CD1c-positive myeloid dendritic cell (primary cell): Measurements from ENCODE around the gene CYP27C1.
"Not testable (repeated sequence)": the region's sequence is repeated elsewhere in the genome, so short reads cannot be mapped to it uniquely, and the experiment has no call there.

Source experiments
- DNase-seq: peaks from one replicate; pipeline ENCODE4 v3.0.0-alpha.2; 2016; ENCODE audit errors: extremely low spot score

Gene CYP27C1

DNA sequence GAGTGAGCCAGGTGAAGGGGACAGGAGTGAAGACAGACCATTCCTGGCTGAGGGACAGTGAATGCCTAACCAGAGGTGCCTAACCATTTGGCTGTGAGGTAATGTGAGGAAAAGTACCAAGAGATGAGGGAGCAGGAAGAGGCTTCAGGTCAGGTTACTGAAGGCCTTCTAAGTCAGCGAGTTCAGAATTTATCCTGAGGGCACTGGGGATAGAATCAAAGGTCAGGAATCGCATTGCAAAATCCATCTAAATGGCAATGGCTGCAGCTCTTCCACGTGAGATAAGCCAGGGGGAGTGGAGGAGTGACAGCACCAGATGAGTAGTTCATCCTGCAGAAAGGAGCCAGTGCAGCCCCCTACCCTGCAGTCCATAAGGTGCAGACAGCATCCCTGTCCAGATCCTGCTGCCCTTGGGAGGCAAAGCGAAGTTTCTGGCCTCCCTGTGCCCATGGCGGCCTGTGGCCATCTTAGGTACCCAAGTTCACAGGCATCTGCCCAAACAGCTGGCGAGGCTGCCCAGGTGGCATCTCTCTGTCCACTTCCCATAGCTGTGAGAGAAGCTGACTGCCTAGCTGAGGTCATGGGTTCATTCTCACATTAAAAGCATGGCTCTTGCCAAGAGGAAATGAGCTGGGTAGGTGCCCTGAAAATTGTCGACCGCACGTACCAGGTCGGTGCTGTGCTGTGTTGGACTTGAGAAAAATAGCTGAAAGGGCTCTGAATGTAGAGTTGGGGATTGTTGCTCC, 49.5 kb downstream of the CYP27C1 start:
- DNase-seq = no peak

DNA sequence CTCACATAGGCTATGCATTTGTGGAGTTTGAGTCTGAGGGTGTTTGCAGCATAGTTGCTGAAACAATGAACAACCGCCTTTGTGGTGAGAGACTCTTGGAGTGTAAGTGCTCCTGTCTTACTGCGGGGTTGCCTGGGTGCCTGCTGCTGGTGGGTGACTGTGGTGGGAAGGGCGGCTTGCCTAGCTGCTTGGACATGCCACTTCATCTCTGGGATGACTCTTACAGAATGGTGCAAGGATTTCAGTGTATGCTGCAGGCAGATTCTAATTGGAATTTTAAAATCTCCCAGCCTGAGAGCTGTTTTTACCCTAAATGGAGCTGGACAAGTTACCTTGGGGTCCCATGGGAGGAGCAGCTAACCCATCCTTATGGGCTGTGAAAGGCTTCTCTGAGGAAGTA, 50.1 kb downstream of the CYP27C1 start:
- DNase-seq = no peak

DNA sequence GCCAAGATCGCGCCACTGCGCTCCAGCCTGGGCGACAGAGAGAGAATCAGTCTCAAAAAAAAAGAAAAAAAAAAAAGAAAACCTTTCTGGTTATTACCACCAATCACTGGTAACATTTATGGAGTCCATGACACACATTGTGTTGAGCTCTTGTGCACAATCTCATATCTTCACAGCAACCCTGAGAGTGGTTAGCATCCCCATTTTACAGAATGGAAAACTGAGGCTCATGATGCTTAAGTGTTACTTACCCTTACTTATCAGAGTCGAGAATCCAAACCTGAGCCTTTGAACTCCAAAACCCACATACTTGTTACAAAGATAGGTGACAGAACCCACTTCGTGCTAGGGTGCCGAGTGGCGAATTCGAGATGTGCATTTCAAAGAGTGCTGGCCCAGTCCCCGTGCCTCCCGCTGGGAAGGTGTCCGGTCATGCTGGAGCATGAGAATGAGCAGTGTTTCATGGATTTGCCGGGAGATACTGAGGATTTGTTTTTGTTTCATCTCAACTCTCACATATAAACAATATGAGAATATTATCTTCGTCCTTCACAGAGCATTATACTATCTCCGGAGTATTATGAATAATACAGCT, 50.9 kb downstream of the CYP27C1 start:
- DNase-seq = no peak

DNA sequence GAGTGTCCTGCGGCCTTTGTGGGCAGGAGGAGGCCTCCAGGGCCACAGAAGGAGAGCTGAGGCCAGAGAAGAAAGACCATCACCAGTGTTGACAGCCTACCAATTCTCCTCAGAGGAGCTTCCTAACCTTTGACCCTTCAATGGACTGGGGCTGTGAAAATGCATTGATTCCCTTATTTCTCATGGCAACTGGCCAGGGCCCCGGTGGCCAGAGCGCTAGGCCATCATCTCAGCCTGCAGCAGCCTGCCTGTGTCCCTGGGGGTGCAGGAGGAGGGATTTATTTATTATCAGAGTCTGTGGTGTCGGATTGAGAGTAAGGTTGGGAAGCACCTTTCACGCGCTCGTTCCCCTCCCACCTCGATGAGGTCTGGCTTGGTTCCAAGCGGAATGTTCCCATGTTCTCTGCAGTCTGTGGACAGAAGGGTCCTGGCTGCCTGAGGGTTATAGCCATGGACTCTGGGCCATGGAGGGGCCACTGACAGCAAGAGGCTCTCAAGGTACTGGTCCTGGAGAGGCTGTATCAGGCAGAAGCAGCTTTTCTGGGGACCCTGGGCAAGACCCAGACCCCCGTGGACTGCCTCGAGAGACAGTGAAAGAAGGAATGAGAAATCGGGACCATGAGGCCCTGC, 53.8 kb downstream of the CYP27C1 start:
- no peak for DNase-seq

DNA sequence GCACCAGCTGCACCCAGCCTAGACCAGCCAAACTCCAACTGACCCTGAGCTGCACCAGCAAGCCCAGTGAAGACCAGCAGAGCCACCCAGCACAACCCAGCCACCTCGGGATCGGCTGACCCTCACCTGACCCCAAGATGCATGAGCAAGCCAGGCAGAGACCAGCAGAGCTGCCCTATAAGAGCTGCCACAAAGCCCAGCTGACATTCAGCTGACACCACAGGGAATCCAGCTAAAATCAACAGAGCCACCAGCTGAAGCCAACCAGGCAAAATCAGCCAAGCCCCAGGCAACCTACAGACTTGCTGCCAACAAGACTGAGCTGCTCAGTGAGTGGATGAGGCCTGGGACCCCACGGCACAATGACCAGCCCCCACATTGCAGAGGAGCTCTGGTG, 54.6 kb downstream of the CYP27C1 start:
- DNase-seq = no peak

DNA sequence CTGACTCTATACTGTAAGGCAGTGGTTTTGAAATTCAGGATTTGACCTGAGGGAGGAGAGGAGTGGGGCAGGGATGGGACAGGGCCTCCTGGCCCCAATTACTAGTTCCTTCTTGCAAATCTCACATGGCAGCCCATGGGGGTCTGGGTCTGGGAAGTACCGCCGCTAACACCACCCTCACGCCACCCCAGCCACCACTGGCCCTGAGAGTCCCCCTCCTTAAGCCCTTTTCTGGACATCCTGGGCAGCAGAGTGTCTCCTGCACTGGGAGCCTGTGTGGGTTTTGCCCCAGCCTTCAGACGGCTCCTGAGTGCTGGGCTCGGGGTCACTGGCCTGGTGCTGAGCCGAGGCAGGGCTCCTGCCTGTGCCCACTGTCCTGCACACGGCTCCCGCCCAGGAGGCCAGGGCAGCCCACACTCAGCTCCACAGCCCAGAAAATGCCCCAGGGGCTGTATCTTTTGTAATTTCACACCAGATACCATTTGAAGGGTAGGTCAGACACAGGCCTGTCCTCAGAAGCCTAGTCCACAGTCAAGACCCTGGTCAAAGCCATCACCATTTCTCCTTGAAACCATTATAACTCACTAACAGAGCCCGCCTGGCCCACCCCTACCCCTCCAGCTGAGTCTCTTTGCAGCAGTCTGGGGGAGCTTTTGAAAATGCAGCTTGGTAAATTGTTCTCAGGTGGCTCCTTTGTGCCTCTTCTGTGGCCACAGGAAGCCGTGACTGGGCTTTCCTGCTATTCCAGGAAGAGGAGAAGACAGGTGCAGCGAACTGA, 55.1 kb downstream of the CYP27C1 start:
- DNase-seq = no peak

DNA sequence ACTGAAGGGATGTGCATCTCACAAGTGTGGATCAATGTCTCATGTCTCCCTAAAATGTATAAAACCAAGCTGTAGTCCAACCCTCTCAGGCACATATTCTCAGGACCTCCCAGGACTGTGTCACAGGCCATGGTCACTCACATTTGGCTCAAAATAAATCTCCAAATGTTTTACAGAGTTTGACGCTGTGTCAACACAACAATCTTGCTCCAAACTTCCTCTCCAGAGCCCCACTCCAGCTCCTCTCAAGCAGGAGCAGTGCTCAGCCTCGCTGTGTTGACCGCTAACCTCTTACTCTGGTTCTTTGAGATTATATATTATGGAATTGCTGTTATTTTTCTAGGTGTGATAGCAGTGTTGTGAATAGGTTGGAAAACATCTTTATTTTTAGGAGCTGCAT, 56.2 kb downstream of the CYP27C1 start:
- DNase-seq = no peak

DNA sequence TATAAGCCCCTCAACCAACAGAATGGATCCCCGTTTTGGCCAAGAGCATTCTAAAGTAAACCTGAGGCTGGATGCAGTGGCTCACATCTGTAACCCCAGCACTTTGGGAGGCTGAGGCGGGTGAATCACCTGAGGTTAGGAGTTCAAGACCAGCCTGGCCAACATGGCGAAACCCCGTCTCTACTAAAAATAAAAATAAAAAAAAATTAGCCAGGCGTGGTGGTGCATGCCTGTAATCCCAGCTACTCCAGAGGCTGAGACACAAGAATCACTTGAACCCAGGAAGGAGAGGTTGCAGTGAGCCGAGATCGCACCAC, 57.1 kb downstream of the CYP27C1 start:
- DNase-seq = not testable (repeated sequence)

DNA sequence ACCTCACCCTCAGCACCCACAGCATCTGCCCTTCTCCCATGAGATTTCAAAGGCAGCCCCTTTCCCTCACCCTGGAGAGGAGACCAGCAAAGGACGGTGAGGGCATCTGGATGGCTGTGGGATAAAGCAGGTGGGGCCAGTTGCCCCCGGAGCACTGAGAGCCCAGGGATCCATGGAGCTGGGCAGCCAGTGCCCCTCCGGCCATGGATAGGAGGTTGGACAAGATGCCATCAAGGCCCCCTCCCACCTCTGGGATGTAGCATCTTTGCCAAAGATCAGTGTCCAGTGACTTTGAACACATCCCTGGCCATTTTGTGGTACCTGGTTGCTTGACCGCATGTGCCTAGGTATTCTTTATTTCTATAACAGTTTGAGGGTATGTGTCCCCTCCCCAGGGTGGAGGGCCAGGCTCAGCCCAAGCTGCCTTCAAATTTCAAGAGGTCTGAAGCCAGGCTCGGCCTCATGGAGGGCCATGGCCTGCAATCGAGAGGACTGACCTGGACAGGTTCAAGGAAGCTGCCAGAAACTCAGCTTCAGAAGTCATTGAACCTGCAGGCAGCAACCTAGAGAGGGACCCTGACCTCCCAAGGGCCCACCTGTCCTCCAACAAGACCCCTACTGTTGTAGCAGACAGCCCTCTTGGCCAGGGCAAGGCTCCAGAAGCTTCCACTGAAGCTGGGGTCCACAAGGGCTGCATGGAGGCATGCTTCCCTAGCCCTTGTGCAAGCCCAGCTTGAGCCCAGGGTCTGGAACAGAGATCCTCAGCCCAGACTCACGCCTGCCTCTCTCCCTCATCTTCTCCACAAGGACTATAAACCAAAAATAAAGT, 57.6 kb downstream of the CYP27C1 start:
- no peak for DNase-seq

DNA sequence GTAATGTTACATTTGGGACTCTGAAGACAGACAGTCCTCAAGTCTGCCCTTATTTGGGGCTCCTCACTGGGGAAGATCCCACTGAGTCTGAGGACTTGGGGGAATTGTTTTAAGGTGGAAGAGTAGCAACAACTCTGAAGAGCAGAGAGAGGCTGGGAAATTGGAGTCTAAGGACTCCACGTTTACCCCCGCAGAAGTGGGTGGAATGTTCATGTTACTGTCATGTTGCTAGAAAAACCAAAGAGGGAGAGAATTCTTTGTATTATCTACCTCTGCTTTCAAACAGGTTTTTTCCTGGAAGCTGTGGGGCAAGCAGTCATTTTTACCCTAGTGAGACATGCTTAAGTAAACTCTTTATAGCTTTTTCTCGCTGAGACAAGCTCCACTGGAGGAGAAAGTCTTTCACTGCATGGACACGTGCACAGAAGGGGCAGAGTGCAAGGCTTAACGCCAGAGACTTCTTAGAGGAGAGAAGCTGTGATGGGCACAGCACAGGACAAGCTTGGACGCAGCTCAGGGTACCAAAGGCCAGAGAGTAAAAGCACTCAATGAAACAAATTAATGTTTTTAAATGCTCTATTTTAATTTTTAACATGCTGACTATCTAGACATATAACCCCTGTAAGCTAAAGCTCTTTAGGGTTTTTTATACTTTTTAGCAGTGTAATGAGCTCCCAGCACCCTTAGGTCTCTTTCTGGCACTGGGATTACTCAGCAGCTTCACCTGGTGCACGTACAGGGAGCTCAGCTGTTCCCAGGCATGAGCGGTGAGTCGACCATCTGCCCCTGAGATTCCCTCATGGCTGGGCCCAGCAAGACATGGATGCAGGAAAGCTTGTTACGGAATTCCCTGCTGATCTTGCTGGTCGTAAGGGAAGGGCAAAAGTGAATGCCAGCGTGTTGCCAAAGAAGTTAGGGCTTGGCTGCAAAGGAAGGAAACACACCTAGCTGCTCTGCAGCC, 58.6 kb downstream of the CYP27C1 start:
- no peak for DNase-seq

DNA sequence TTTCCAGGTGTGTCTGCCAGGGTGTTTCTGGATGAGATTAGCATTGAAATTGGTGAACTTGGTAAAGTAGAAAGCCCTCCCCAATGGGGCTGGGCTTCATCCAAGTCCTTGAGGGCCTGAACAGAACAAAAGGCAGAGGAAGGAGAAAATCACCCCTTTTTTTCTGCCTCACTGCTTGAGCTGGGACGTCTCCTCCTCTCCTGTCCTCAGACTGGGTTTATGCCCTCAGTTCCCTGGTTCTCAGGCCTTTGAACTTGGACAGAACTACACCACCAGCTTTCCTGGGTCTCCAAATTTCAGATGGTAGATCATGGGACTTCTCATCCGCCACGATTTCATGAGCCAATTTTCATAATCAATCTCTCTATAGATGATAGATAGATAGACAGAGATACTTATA, 59.4 kb downstream of the CYP27C1 start:
- DNase-seq = no peak

DNA sequence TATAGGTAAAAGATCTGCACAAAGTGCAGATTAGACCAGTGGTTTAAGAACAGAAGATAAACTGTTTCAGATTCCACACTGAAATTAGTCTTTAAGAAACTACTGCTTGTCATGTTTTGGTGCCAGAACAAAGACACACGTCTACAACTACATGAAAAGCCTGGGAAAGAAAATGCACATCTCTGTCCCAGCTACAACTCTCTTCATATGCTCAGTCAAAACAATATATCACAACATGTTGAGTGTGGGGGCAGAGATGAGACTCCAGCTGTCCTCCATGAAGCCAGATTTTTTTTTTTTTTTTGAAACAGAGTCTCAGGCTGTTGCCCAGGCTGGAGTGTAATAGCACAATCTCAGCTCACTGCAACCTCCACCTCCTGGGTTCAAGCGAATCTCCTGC, 60.6 kb downstream of the CYP27C1 start:
- DNase-seq = no peak

DNA sequence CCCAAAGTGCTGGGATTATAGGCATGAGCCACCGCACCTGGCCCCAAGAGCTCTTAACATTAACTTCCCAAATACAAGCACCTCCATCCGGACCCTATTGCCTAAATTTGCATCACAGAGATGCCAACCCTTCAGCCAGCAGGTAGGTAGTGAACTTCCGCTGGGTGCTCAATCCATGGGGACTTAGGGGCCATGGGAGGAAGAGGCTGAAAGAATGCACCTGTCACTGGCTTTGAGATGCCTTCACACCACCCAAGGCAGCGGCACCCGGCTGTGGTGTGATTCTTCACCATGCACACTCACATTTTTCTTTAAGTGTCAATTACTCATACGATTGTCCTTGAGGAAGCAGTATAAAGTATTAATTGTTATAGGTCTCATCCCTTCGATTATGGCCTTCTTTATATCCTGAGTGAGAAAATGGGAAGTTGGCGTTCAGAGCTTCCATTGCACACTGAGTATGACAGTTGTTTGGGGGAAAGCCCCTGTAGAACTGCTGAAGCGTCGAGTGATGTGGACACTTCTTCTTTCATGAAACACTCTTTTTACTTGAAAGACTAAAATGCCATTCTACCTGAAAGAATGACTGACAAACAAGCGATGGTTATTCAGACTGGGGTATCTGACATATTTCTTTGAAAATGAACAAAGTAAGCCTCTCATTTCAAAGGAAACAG, 61.3 kb downstream of the CYP27C1 start:
- peak; percentile 63 for DNase-seq

DNA sequence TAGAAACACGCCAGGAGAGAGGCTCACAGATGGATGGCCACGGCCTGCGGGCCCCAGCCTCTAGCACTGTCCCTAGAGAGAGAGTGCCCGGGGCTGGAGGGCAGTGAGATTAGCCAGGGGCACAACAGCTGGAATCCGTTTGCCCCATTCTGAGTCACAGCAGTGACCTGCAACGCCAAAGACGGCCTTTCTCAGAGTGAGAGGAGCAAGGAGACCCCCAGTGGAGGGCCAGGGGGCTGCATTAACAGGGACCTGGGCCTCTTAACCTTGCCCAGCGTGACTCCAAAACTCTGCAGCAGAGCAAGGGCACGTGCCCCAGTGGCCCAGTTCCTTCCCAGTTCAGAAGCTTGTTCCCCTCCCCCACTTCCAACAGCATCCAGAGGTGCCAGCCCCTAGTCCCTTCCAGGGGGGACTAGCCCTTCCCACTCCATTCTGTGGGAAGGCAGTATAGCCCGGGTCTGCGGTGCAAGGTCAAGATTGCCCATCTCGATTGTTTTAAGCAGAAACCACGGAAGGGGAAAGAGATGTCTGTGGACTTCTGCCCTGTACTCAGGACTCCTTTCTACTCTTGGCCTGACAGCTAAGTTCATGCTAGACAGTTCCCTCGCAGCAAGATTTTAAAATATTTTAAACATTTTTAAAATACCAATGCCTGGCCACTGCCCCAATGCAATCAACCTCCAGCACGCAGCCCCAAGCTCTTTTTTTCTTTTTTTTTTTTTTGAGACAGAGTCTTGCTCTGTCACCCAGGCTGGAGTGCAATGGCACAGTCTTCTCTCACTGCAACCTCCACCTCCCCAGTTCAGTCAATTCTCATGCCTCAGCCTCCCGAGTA, 62.2 kb downstream of the CYP27C1 start:
- no peak for DNase-seq

DNA sequence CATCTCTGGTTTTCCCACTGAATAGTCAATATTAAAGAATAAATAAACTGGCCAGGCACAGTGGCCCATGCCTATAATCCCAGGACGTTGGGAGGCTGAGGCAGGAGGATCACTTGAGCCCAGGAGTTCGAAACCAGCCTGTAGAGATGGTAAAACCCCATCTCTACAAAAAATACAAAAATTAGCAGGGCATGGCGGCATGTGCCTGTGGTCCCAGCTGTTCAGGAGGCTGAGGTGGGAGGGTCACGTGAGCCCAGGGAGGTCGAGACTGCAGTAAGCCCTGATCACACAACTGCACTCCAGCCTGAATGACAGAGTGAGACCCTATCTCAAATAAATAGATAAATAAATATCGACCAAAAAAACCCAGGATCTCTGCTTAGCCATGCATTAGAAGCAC, 63.0 kb downstream of the CYP27C1 start:
- DNase-seq = no peak

DNA sequence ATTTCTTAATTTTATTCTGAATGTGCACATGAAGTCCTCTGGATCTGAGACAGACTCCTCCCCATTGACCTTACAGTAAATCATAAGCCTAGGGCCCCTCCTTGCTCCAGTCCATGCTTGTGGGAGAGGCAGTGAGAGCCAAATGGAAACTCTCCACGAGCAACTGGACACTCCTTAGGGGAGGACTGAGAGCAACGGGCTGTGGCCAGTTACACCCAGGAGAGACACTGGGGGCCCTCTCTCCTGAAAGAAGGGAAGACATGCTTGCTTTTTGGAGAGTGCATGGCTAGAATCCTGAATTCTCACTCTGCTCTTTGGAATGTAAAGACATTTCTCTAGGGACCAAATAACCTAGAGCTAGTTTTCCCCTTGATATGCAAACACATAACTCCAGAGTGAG, 64.2 kb downstream of the CYP27C1 start:
- DNase-seq = no peak

DNA sequence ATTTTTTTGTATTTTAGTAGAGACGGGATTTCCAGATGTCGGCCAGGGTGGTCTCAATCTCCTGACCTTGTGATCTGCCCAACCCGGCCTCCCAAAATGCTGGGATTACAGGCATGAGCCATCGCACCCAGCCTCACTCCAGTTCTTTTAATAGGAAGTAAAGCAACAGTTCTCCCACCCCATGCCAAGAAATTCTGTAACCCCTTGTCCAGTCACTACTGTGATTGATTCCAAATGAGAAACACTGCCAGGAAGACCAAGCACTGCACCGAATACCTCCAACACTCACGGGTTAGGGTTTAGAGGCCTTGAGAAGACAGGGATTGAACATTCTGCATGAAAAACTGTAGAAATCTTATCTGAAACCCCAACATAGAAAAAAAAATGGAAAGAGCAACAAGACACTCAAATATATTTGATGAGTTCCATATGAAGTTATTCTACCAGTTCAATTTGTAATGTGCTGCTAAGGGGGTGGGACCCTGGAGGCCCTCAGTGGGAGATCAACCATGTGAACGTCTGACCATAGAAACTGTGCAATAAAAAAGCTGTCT, 65.0 kb downstream of the CYP27C1 start:
- no peak for DNase-seq

DNA sequence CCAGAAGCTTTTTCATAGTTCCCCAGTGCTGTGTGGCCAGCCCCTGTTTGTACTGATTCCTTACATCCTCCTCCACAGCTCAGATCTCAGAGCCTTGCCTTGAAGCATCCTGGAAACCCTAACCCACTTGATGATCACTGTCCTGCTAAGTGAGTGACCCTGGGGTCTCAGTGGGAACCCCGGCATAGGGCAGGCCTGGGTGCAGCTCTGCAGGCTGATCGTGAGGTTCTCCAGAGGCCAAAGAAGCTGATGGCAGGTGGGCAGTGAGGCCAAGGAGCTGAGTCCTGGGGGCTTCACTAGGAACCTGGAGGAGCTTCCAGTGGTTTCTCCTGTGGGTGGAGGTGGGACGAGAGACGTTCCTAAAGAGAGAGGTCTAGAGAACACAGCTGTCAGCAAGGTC, 65.7 kb downstream of the CYP27C1 start:
- no peak for DNase-seq

DNA sequence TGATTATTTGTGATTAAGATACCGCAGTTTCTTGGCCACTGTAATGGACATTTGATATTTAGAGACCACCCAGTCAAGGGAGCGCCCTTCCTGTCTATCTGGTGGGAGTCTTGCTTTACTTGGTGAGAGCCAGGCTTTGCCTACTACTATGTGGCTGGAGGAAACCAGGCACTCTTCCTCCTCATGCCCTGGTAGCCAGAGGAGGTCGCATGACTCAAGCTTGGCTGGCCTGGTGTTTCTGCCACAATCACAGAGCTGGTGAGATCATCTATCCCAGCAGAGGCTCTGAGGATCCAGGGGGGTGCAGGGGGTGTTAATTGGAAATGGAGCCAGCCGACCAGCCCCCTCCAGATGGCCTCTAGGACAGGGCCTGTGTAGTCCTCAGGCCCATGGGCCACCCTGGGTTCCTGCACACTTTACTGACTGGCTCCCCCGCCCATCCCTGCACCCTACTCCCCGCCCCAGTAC, 66.4 kb downstream of the CYP27C1 start:
- DNase-seq = no peak
